IMR-90 (cell line): ENCODE data around the gene TACR2. TPM values are rescaled to one million over a fixed set of nuclear protein-coding genes. Genes with fewer than 3 reads are reported as not detected.
A peak's percentile ranks its signal among the peaks of the same experiment; 100 is the strongest.

ENCODE experiments used
- ATAC-seq: fragments of 200-7000 bp; cut with Tn5 transposase; 2 replicates; pipeline ENCODE4 v1.9.1; 2020; ENCODE audit warnings: low read depth, mild to moderate bottlenecking, moderate library complexity
- BruUV-seq: library from RNA; stranded (reverse); fragments of 400-500 nt; replicated peaks from 2 replicates; lab custom pipeline; 2021; lab: Mats Ljungman, UMichigan
- CTCF ChIA-PET: fragments of 300-600 bp; formaldehyde crosslinking; extraction: SDS; loops from one replicate; lab custom pipeline; 2021; ENCODE audit warnings: antibody characterized with exemption; lab: Yijun Ruan, JAX
- POLR2A ChIA-PET: fragments of 300-600 bp; sonication (Branson Sonifier 250); formaldehyde crosslinking; loops from one replicate; lab custom pipeline; 2022; ENCODE audit warnings: antibody characterized with exemption; ENCODE audit not compliant: unreplicated experiment; lab: Charles Lee
- DNase-seq: peaks from one replicate; pipeline ENCODE4 v3.0.0; 2013
- H2AFZ ChIP-seq: replicated peaks from 2 replicates; pipeline ENCODE3; 2013; ENCODE audit warnings: low read length, mild to moderate bottlenecking; ENCODE audit not compliant: poor library complexity
- H2AK5ac ChIP-seq: 2 replicates; pipeline ENCODE4 v1.6.1; 2013; ENCODE audit warnings: low read depth, low read length, inconsistent platforms
- H2AK9ac ChIP-seq: replicated peaks from 2 replicates; pipeline ENCODE3; 2013; ENCODE audit warnings: mild to moderate bottlenecking, low read depth, low read length, moderate library complexity; ENCODE audit not compliant: poor library complexity
- H2BK120ac ChIP-seq: 2 replicates; pipeline ENCODE4 v1.6.1; 2013; ENCODE audit warnings: low read depth, low read length, inconsistent platforms
- H2BK15ac ChIP-seq: 3 replicates; pipeline ENCODE4 v1.6.1; 2013; ENCODE audit warnings: low read depth, low read length, inconsistent platforms
- H2BK20ac ChIP-seq: 2 replicates; pipeline ENCODE4 v1.6.1; 2013; ENCODE audit warnings: low read depth, mild to moderate bottlenecking, inconsistent platforms, low read length, moderate library complexity
- H2BK5ac ChIP-seq: 2 replicates; pipeline ENCODE4 v1.6.1; 2013; ENCODE audit warnings: mild to moderate bottlenecking, low read depth, low read length, inconsistent platforms; ENCODE audit not compliant: poor library complexity, severe bottlenecking
- H3K14ac ChIP-seq: replicated peaks from 2 replicates; pipeline ENCODE4 v1.6.1; 2013; ENCODE audit warnings: low read depth, low read length, inconsistent platforms
- H3K18ac ChIP-seq: 2 replicates; pipeline ENCODE4 v1.6.1; 2013; ENCODE audit warnings: low read depth, low read length, control low read depth
- H3K23ac ChIP-seq: 2 replicates; pipeline ENCODE4 v1.6.1; 2013; ENCODE audit warnings: low read depth, low read length, inconsistent platforms
- H3K27ac ChIP-seq: 2 replicates; pipeline ENCODE4 v1.5.1; 2013; ENCODE audit warnings: mild to moderate bottlenecking, control low read depth, low read length; ENCODE audit not compliant: insufficient read depth
- H3K27me3 ChIP-seq: 2 replicates; pipeline ENCODE4 v1.6.1; 2013; ENCODE audit warnings: low read length; ENCODE audit not compliant: control insufficient read depth, insufficient read depth
- H3K36me3 ChIP-seq: 2 replicates; pipeline ENCODE4 v1.6.1; 2013; ENCODE audit warnings: low read length, mixed read lengths; ENCODE audit not compliant: control insufficient read depth, insufficient read depth
- H3K4ac ChIP-seq: 2 replicates; pipeline ENCODE4 v1.6.1; 2013; ENCODE audit warnings: low read depth, low read length, inconsistent platforms
- H3K4me1 ChIP-seq: 2 replicates; pipeline ENCODE4 v1.6.1; 2013; ENCODE audit warnings: low read length, mixed read lengths; ENCODE audit not compliant: control insufficient read depth, insufficient read depth
- H3K4me2 ChIP-seq: 2 replicates; pipeline ENCODE4 v1.6.1; 2013; ENCODE audit warnings: low read depth, mild to moderate bottlenecking, control low read depth, low read length, moderate library complexity
- H3K4me3 ChIP-seq: 2 replicates; pipeline ENCODE4 v1.5.1; 2013; ENCODE audit warnings: low read depth, mild to moderate bottlenecking, control low read depth, low read length, moderate library complexity; ENCODE audit not compliant: insufficient read depth
- H3K56ac ChIP-seq: 2 replicates; pipeline ENCODE4 v1.6.1; 2013; ENCODE audit warnings: low read length, inconsistent platforms; ENCODE audit not compliant: insufficient read depth; ENCODE audit errors: extremely low read depth
- H3K79me1 ChIP-seq, 2 experiments: 2 replicates each; pipeline ENCODE4 v1.6.1; 2013; ENCODE audit warnings: low read length in 2 of 2, inconsistent platforms in 1 of 2, low read depth in 1 of 2
- H3K9ac ChIP-seq: 2 replicates; pipeline ENCODE4 v1.6.1; 2013; ENCODE audit warnings: low read depth, low read length, control low read depth
- H3K9me1 ChIP-seq: 2 replicates; pipeline ENCODE4 v1.6.1; 2013; ENCODE audit warnings: low read length, inconsistent platforms; ENCODE audit not compliant: insufficient read depth
- H3K9me3 ChIP-seq: 2 replicates; pipeline ENCODE4 v1.6.1; 2013; ENCODE audit warnings: low read length; ENCODE audit not compliant: control insufficient read depth, insufficient read depth
- H4K20me1 ChIP-seq: 2 replicates; pipeline ENCODE4 v1.6.1; 2013; ENCODE audit warnings: low read length, inconsistent platforms; ENCODE audit not compliant: insufficient read depth
- H4K5ac ChIP-seq: 2 replicates; pipeline ENCODE4 v1.6.1; 2013; ENCODE audit warnings: mild to moderate bottlenecking, low read depth, low read length, control low read depth
- H4K8ac ChIP-seq, 2 experiments: 2 replicates each; pipeline ENCODE4 v1.6.1; 2013; ENCODE audit warnings: low read depth in 2 of 2, low read length in 2 of 2, control low read depth in 1 of 2, inconsistent platforms in 1 of 2
- H4K91ac ChIP-seq: 2 replicates; pipeline ENCODE4 v1.6.1; 2013; ENCODE audit warnings: low read depth, low read length, inconsistent platforms; ENCODE audit not compliant: insufficient read depth
- BHLHE40 ChIP-seq: fragments of 150-350 bp; IDR thresholded peaks from 2 replicates; pipeline ENCODE4 v1.6.1; 2016; ENCODE audit warnings: mild to moderate bottlenecking, low read depth, low read length
- CEBPB ChIP-seq: IDR thresholded peaks from 2 replicates; pipeline ENCODE4 v1.6.1; 2012; ENCODE audit warnings: low read depth, low read length, improper control_type of control experiment
- CHD1 ChIP-seq: IDR thresholded peaks from 2 replicates; pipeline ENCODE4 v1.6.1; 2012; ENCODE audit warnings: low read depth, low read length, improper control_type of control experiment
- CTCF ChIP-seq: conservative IDR thresholded peaks from 2 replicates; pipeline ENCODE4 v1.5.1; 2012; ENCODE audit warnings: mild to moderate bottlenecking, low read depth, low read length, improper control_type of control experiment
- ELK1 ChIP-seq: fragments of 150-350 bp; IDR thresholded peaks from 2 replicates; pipeline ENCODE4 v1.6.1; 2016; ENCODE audit warnings: low read depth, mild to moderate bottlenecking, low read length, moderate library complexity, borderline replicate concordance
- FOS ChIP-seq: fragments of 150-350 bp; IDR thresholded peaks from 2 replicates; pipeline ENCODE4 v1.6.1; 2016; ENCODE audit warnings: low read depth, low read length
- MAFK ChIP-seq: IDR thresholded peaks from 2 replicates; pipeline ENCODE4 v1.6.1; 2012; ENCODE audit warnings: low read depth, low read length, improper control_type of control experiment
- MAZ ChIP-seq: IDR thresholded peaks from 2 replicates; pipeline ENCODE4 v1.6.1; 2012; ENCODE audit warnings: low read depth, mild to moderate bottlenecking, low read length, improper control_type of control experiment, moderate library complexity, borderline replicate concordance
- MXI1 ChIP-seq: IDR thresholded peaks from 2 replicates; pipeline ENCODE4 v1.6.1; 2012; ENCODE audit warnings: low read depth, mild to moderate bottlenecking, low read length, moderate library complexity, borderline replicate concordance
- NFE2L2 ChIP-seq: fragments of 150-350 bp; IDR thresholded peaks from 2 replicates; pipeline ENCODE4 v1.6.1; 2016; ENCODE audit warnings: low read depth, mild to moderate bottlenecking, low read length
- POLR2A ChIP-seq: IDR thresholded peaks from 2 replicates; pipeline ENCODE4 v1.6.1; 2012; ENCODE audit warnings: mild to moderate bottlenecking, low read depth, low read length
- RAD21 ChIP-seq: IDR thresholded peaks from 2 replicates; pipeline ENCODE4 v1.6.1; 2012; ENCODE audit warnings: low read length, improper control_type of control experiment
- RCOR1 ChIP-seq: IDR thresholded peaks from 2 replicates; pipeline ENCODE4 v1.6.1; 2012; ENCODE audit warnings: mild to moderate bottlenecking, low read length, improper control_type of control experiment; ENCODE audit not compliant: insufficient replicate concordance
- RFX5 ChIP-seq: IDR thresholded peaks from 2 replicates; pipeline ENCODE4 v1.8.0; 2012; ENCODE audit warnings: low read depth, mild to moderate bottlenecking, low read length, moderate library complexity
- SMC3 ChIP-seq: fragments of 150-350 bp; IDR thresholded peaks from 2 replicates; pipeline ENCODE4 v1.6.1; 2016; ENCODE audit warnings: low read depth, mild to moderate bottlenecking, antibody characterized with exemption, low read length, moderate library complexity
- USF2 ChIP-seq: fragments of 150-350 bp; IDR thresholded peaks from 2 replicates; pipeline ENCODE4 v1.6.1; 2017; ENCODE audit warnings: mild to moderate bottlenecking, antibody characterized with exemption, low read length, low read depth
- WGBS, 2 experiments: methylation state at CpG; one replicate each; pipeline versions ENCODE4 v1.1.5 to v1.1.7; 2013; ENCODE audit warnings: missing lambda C conversion rate in 2 of 2; ENCODE audit not compliant: insufficient read length in 1 of 2; ENCODE audit errors: extremely low coverage in 2 of 2; 5-methylcytosine and 5-hydroxymethylcytosine counted together
- dilution Hi-C: fragments of 300-500 bp; cut with HindIII; formaldehyde crosslinking; loops from one replicate; pipeline ENCODE4 v1.14.3; 2018; ENCODE audit warnings: low sequenced_read_pairs; ENCODE audit not compliant: unreplicated experiment
- in situ Hi-C: fragments of 300-500 bp; cut with MboI; formaldehyde crosslinking; loops from 3 replicates; pipeline ENCODE4 v1.14.3; 2019; ENCODE audit warnings: low sequenced_read_pairs, inconsistent platforms, mixed read lengths
- intact Hi-C: fragments of 100-400 bp; cut with micrococcal nuclease; formaldehyde crosslinking; loops from 2 replicates; pipeline ENCODE4 v1.10.0; 2022
- polyA plus RNA-seq, 3 experiments: library from polyadenylated mRNA; depleted of rRNA; stranded (reverse); fragments of >200 nt; gene quantifications; 2 replicates each; pipeline ENCODE4 v1.2.3, GENCODE V29; 2012; ENCODE audit warnings: low replicate concordance in 1 of 3
- total RNA-seq: library from RNA; depleted of rRNA; stranded (reverse); fragments of >200 nt; gene quantifications from 2 replicates; pipeline ENCODE4 v1.2.3, GENCODE V29; 2012

Gene TACR2
- total and polyA plus RNA-seq, 2 of the 4 experiments (the other 2 are of a cell fraction) = not detected

- Histone ChIP-seq H2AK5ac (no peak overlapping the region), H3K9ac (no peak overlapping the region), H2AK9ac (no peak overlapping the region), H3K4ac (no peak overlapping the region), H3K18ac (no peak overlapping the region), H3K56ac (no peak overlapping the region), H3K27ac (no peak overlapping the region), H3K4me3 (no peak overlapping the region), H3K9me1 (0 out of 2 replicates have a peak, but pooled peaks cover 6% of the 10 kb centered on the region), H3K79me1 (peaks cover 24 to 25% of the 10 kb centered on the region in 2 experiments), H2BK20ac (no peak overlapping the region), H4K20me1 (peaks cover 23% of the 10 kb centered on the region), H4K8ac (no peak overlapping the region), H3K23ac (no peak overlapping the region), H4K91ac (no peak overlapping the region), H3K27me3 (no peaks in the 10 kb centered on the region), H3K36me3 (peaks cover 42% of the 10 kb centered on the region), H2BK120ac (no peak overlapping the region), H3K4me2 (no peak overlapping the region), H2AFZ (peak overlapping the region; percentile 36), H4K5ac (no peak overlapping the region), H2BK5ac (no peak overlapping the region), H3K4me1 (peaks cover 7% of the 10 kb centered on the region), H3K14ac (no peak overlapping the region), H3K9me3 (no peaks in the 10 kb centered on the region), H2BK15ac (no peak overlapping the region)
- DNase-seq (peak; percentile 84), ATAC-seq (peak; percentile 95)
- no TSS peak for BruUV-seq
- WGBS, 2 experiments = no CpG with 5 or more reads among the region's 3 CpGs
- ChIA-PET CTCF (interaction anchor here (0.6 to 1.6 kb wide), 6 partner anchors 9 to 145 kb away, joined by 3 to 9 read pairs (median 4); no protein-coding TSS in a partner anchor), POLR2A (no interaction called here)
- dilution Hi-C loops (no loop called here), intact Hi-C loops (loop anchor here (1.0 to 2.0 kb wide), 2 partner anchors 64 to 147 kb away; no protein-coding TSS in a partner anchor), in situ Hi-C loops (no loop called here)
- TF ChIP-seq SMC3 (peak; percentile 38), CHD1 (no peak), NFE2L2 (no peak), ELK1 (no peak), RCOR1 (peak; percentile 17), RFX5 (no peak), MAZ (peak; percentile 38; the same call in 1 of the 2 replicates), MXI1 (peak; percentile 86), FOS (peak; percentile 41; the same call in 1 of the 2 replicates), POLR2A (no peak), RAD21 (peak; percentile 49), MAFK (0 out of 2 replicates have a peak, but pooled peaks have one; percentile 14), CEBPB (no peak), CTCF (peak; percentile 40), USF2 (peak; percentile 81), BHLHE40 (peak; percentile 7; the same call in 1 of the 2 replicates)
Observed at GRCh38 chr10:69383558-69383957, 33.2 kb downstream of the TACR2 start.
